ENCODE results near the gene AXL.

Gene AXL

GRCh38 chr19:41206926-41207750 is 11.9 kb upstream of the AXL start:
- Histone ChIP-seq H3K9me3 (ENCODE audit: control insufficient read depth in 5 of 5, low read length in 5 of 5) (no peaks in the 10 kb centered on the region), H3K27ac (ENCODE audit: low read depth, low read length) (peak overlapping the region; percentile 69), H3K4me1 (ENCODE audit: control insufficient read depth in 5 of 5, insufficient read depth in 5 of 5, low read length in 5 of 5) (peaks cover 7 to 19% (median 16%) of the 10 kb centered on the region in 5 donors), H3K27me3 (ENCODE audit: control insufficient read depth in 5 of 5, insufficient read depth in 4 of 5, low read length in 5 of 5) (no peaks in the 10 kb centered on the region), H3K9ac (ENCODE audit: low read length in 5 of 5) (peak overlapping the region in 2 of 5 donors; percentile 28 to 69), H3K36me3 (ENCODE audit: control insufficient read depth in 5 of 5, insufficient read depth in 5 of 5, low read length in 5 of 5) (peaks cover 0 to 2% (median 0%) of the 10 kb centered on the region in 5 donors), H3K4me3 (ENCODE audit: low read depth in 1 of 5, low read length in 5 of 5) (peak overlapping the region; percentile 26 to 75 (median 39))

GRCh38 chr19:41214161-41214560 is 4.9 kb upstream of the AXL start:
- Histone ChIP-seq H3K4me3 (ENCODE audit: low read depth in 1 of 5, low read length in 5 of 5) (no peak overlapping the region), H3K27ac (ENCODE audit: low read depth, low read length) (no peak overlapping the region), H3K9me3 (ENCODE audit: control insufficient read depth in 5 of 5, low read length in 5 of 5) (no peaks in the 10 kb centered on the region), H3K36me3 (ENCODE audit: control insufficient read depth in 5 of 5, insufficient read depth in 5 of 5, low read length in 5 of 5) (no peaks in the 10 kb centered on the region), H3K4me1 (ENCODE audit: control insufficient read depth in 5 of 5, insufficient read depth in 5 of 5, low read length in 5 of 5) (peaks cover 0 to 24% (median 10%) of the 10 kb centered on the region in 5 donors), H3K9ac (ENCODE audit: low read length in 5 of 5) (no peak overlapping the region), H3K27me3 (ENCODE audit: control insufficient read depth in 5 of 5, insufficient read depth in 4 of 5, low read length in 5 of 5) (no peaks in the 10 kb centered on the region)

GRCh38 chr19:41217741-41218140 is 1.3 kb upstream of the AXL start:
- no peaks in the 10 kb centered on the region for H3K27me3 ChIP-seq (ENCODE audit: control insufficient read depth in 5 of 5, insufficient read depth in 4 of 5, low read length in 5 of 5)
- no peaks in the 10 kb centered on the region for H3K9me3 ChIP-seq (ENCODE audit: control insufficient read depth in 5 of 5, low read length in 5 of 5)
- H3K4me3 ChIP-seq (ENCODE audit: low read depth in 1 of 5, low read length in 5 of 5) = no peak overlapping the region
- peaks cover 0 to 13% (median 5%) of the 10 kb centered on the region in 5 donors for H3K36me3 ChIP-seq (ENCODE audit: control insufficient read depth in 5 of 5, insufficient read depth in 5 of 5, low read length in 5 of 5)
- H3K27ac ChIP-seq (ENCODE audit: low read depth, low read length) = no peak overlapping the region
- H3K4me1 ChIP-seq (ENCODE audit: control insufficient read depth in 5 of 5, insufficient read depth in 5 of 5, low read length in 5 of 5) = peaks cover 0 to 51% (median 30%) of the 10 kb centered on the region in 5 donors
- H3K9ac ChIP-seq (ENCODE audit: low read length in 5 of 5) = no peak overlapping the region

GRCh38 chr19:41218249-41218614 is 791 bp upstream of the AXL start:
- no peaks in the 10 kb centered on the region for H3K27me3 ChIP-seq (ENCODE audit: control insufficient read depth in 5 of 5, insufficient read depth in 4 of 5, low read length in 5 of 5)
- H3K4me1 ChIP-seq (ENCODE audit: control insufficient read depth in 5 of 5, insufficient read depth in 5 of 5, low read length in 5 of 5) = peaks cover 0 to 54% (median 31%) of the 10 kb centered on the region in 5 donors
- H3K9ac ChIP-seq (ENCODE audit: low read length in 5 of 5) = peak overlapping the region in 4 of 5 donors; percentile 62 to 81 (median 72)
- H3K4me3 ChIP-seq (ENCODE audit: low read depth in 1 of 5, low read length in 5 of 5) = peak overlapping the region; percentile 62 to 77 (median 71)
- H3K27ac ChIP-seq (ENCODE audit: low read depth, low read length) = peak overlapping the region; percentile 86
- peaks cover 0 to 13% (median 5%) of the 10 kb centered on the region in 5 donors for H3K36me3 ChIP-seq (ENCODE audit: control insufficient read depth in 5 of 5, insufficient read depth in 5 of 5, low read length in 5 of 5)
- no peaks in the 10 kb centered on the region for H3K9me3 ChIP-seq (ENCODE audit: control insufficient read depth in 5 of 5, low read length in 5 of 5)

GRCh38 chr19:41219924-41220567 is 1.0 kb downstream of the AXL start:
- peak overlapping the region; percentile 65 to 77 (median 72) for H3K4me3 ChIP-seq (ENCODE audit: low read depth in 1 of 5, low read length in 5 of 5)
- peak overlapping the region in 4 of 5 donors; percentile 62 to 89 (median 72) for H3K9ac ChIP-seq (ENCODE audit: low read length in 5 of 5)
- H3K27ac ChIP-seq (ENCODE audit: low read depth, low read length) = peak overlapping the region; percentile 86
- H3K9me3 ChIP-seq (ENCODE audit: control insufficient read depth in 5 of 5, low read length in 5 of 5) = no peaks in the 10 kb centered on the region
- H3K4me1 ChIP-seq (ENCODE audit: control insufficient read depth in 5 of 5, insufficient read depth in 5 of 5, low read length in 5 of 5) = peaks cover 0 to 67% (median 38%) of the 10 kb centered on the region in 5 donors
- H3K27me3 ChIP-seq (ENCODE audit: control insufficient read depth in 5 of 5, insufficient read depth in 4 of 5, low read length in 5 of 5) = no peaks in the 10 kb centered on the region
- peaks cover 0 to 21% (median 5%) of the 10 kb centered on the region in 5 donors for H3K36me3 ChIP-seq (ENCODE audit: control insufficient read depth in 5 of 5, insufficient read depth in 5 of 5, low read length in 5 of 5)

- Histone ChIP-seq H3K4me1 (ENCODE audit: control insufficient read depth in 5 of 5, insufficient read depth in 5 of 5, low read length in 5 of 5) (peaks cover 5 to 74% (median 42%) of the 10 kb centered on the region in 5 donors), H3K9me3 (ENCODE audit: control insufficient read depth in 5 of 5, low read length in 5 of 5) (no peaks in the 10 kb centered on the region), H3K4me3 (ENCODE audit: low read depth in 1 of 5, low read length in 5 of 5) (peak overlapping the region; percentile 36 to 77 (median 71)), H3K9ac (ENCODE audit: low read length in 5 of 5) (peak overlapping the region in 3 of 5 donors; percentile 12 to 81 (median 62)), H3K27me3 (ENCODE audit: control insufficient read depth in 5 of 5, insufficient read depth in 4 of 5, low read length in 5 of 5) (no peaks in the 10 kb centered on the region), H3K36me3 (ENCODE audit: control insufficient read depth in 5 of 5, insufficient read depth in 5 of 5, low read length in 5 of 5) (peaks cover 0 to 21% (median 5%) of the 10 kb centered on the region in 5 donors), H3K27ac (ENCODE audit: low read depth, low read length) (peak overlapping the region; percentile 86)
These were observed 1.8 kb downstream of the AXL start for GRCh38 chr19:41220811-41221210.

- H3K4me3 ChIP-seq (ENCODE audit: low read depth in 1 of 5, low read length in 5 of 5) = peak overlapping the region in 2 of 5 donors; percentile 15 to 65
These were observed 2.6 kb downstream of the AXL start for GRCh38 chr19:41221514-41222205.

GRCh38 chr19:41222240-41222639 is 3.2 kb downstream of the AXL start:
- Histone ChIP-seq H3K4me1 (ENCODE audit: control insufficient read depth in 5 of 5, insufficient read depth in 5 of 5, low read length in 5 of 5) (peaks cover 5 to 78% (median 49%) of the 10 kb centered on the region in 5 donors), H3K36me3 (ENCODE audit: control insufficient read depth in 5 of 5, insufficient read depth in 5 of 5, low read length in 5 of 5) (peaks cover 0 to 21% (median 5%) of the 10 kb centered on the region in 5 donors), H3K27me3 (ENCODE audit: control insufficient read depth in 5 of 5, insufficient read depth in 4 of 5, low read length in 5 of 5) (peaks cover 0 to 4% (median 2%) of the 10 kb centered on the region in 5 donors), H3K9ac (ENCODE audit: low read length in 5 of 5) (no peak overlapping the region), H3K27ac (ENCODE audit: low read depth, low read length) (peak overlapping the region; percentile 86), H3K9me3 (ENCODE audit: control insufficient read depth in 5 of 5, low read length in 5 of 5) (no peaks in the 10 kb centered on the region), H3K4me3 (ENCODE audit: low read depth in 1 of 5, low read length in 5 of 5) (no peak overlapping the region)

More at GRCh38 chr19:41221514-41222205, 2.6 kb downstream of the AXL start:
- Histone ChIP-seq H3K9ac (ENCODE audit: low read length in 5 of 5) (no peak overlapping the region), H3K4me1 (ENCODE audit: control insufficient read depth in 5 of 5, insufficient read depth in 5 of 5, low read length in 5 of 5) (peaks cover 5 to 79% (median 48%) of the 10 kb centered on the region in 5 donors), H3K27me3 (ENCODE audit: control insufficient read depth in 5 of 5, insufficient read depth in 4 of 5, low read length in 5 of 5) (peaks cover 0 to 3% (median under 1%) of the 10 kb centered on the region in 5 donors), H3K9me3 (ENCODE audit: control insufficient read depth in 5 of 5, low read length in 5 of 5) (no peaks in the 10 kb centered on the region), H3K27ac (ENCODE audit: low read depth, low read length) (peak overlapping the region; percentile 86), H3K36me3 (ENCODE audit: control insufficient read depth in 5 of 5, insufficient read depth in 5 of 5, low read length in 5 of 5) (peaks cover 0 to 21% (median 5%) of the 10 kb centered on the region in 5 donors)

GRCh38 chr19:41223431-41224234 is 4.6 kb downstream of the AXL start:
- Histone ChIP-seq H3K27ac (ENCODE audit: low read depth, low read length) (peak overlapping the region; percentile 69), H3K4me1 (ENCODE audit: control insufficient read depth in 5 of 5, insufficient read depth in 5 of 5, low read length in 5 of 5) (peaks cover 5 to 67% (median 41%) of the 10 kb centered on the region in 5 donors), H3K27me3 (ENCODE audit: control insufficient read depth in 5 of 5, insufficient read depth in 4 of 5, low read length in 5 of 5) (peaks cover 0 to 4% (median 2%) of the 10 kb centered on the region in 5 donors), H3K36me3 (ENCODE audit: control insufficient read depth in 5 of 5, insufficient read depth in 5 of 5, low read length in 5 of 5) (peaks cover 0 to 21% (median 5%) of the 10 kb centered on the region in 5 donors), H3K9ac (ENCODE audit: low read length in 5 of 5) (peak overlapping the region in 2 of 5 donors; percentile 11 to 35), H3K4me3 (ENCODE audit: low read depth in 1 of 5, low read length in 5 of 5) (peak overlapping the region in 3 of 5 donors; percentile 3 to 31 (median 18)), H3K9me3 (ENCODE audit: control insufficient read depth in 5 of 5, low read length in 5 of 5) (no peaks in the 10 kb centered on the region)
